SHP77 treated with DMSO at 0.1 percent for 48 hours (cell line): ENCODE data around the gene XPC.
A peak's percentile ranks its signal among the peaks of the same experiment; 100 is the strongest.
"Not testable (repeated sequence)": the region's sequence is repeated elsewhere in the genome, so short reads cannot be mapped to it uniquely, and the experiment has no call there.

Source experiments
- DNase-seq: peaks from one replicate; lab custom pipeline; 2025; lab: John Stamatoyannopoulos, UW

The XPC gene

DNA sequence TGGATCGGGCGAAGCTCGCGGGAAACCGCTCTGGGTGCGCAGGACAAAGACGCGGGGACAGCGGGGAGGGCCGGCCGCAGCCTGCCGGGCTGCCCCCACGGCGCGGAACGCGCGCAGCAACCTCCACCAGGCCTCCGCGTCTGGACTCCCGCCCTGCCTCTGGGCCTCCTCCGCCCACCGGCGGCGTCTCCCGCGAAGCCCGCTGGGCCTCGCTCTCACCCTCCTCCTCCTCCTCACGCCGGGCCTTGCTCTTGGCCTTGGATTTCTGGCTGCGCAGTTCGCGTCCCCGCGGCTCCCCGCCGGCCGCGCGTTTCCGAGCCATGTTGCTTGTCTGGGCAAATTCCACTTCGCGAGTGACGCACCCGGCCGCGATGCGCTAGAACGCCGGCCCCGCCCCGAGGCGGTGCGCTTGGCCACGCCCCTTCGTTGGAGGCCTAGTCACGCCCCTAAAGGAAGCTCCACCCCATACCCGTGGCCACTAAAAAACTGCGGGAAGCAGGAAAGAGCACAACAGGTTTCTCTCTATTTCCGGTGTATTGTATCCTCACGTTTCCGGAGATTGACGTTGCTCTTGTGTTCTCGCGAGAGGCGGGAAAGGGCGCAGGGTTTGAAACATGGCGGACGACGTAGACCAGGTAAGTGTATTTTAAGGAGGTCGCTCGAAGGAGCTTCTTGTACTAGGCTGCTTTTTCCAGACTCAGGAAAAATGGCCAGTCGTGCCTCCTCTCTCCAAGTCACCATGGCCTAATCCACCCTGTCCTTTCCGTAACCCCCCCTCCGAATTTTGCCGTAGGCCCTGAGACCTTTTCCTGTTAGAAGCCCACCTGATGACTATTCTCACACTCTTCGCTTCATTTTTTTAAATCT is at the start of gene XPC, which contains the start of gene LSM3:
XPC (minus strand) TSS at position 355 of the 867 bp plus-strand sequence; CDS start at position 322, 33 bp downstream.
LSM3 (plus strand) TSS at position 571 of the 867 bp plus-strand sequence; CDS start at position 615, 44 bp downstream.
- peak; percentile 95 for DNase-seq

GRCh38 chr3:14227856-14228255 is 49.5 kb upstream of the XPC start:
- no peak for DNase-seq

GRCh38 chr3:14226351-14226750 is 48.0 kb upstream of the XPC start:
- not testable (repeated sequence) for DNase-seq

DNA sequence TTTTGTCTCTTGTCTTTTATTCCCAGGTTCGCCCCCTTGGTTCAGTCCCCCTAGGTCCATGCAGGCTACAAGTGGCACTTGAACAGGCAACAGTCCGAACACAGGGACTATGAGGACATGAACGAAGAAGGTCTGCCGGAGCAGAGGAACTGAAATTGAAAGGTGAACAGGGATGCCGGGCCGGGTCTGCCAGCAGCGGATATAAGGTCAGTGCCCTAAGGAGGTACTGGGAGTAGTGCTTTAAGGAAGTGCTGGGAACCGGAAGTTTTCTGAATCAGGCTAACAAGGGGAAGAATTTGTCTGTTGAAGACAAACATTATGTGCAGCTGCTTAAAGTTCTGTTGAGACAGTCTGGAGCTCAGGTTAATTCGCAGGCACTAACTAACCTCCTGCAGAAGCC is 47.0 kb upstream of the XPC start:
- no peak for DNase-seq

DNA sequence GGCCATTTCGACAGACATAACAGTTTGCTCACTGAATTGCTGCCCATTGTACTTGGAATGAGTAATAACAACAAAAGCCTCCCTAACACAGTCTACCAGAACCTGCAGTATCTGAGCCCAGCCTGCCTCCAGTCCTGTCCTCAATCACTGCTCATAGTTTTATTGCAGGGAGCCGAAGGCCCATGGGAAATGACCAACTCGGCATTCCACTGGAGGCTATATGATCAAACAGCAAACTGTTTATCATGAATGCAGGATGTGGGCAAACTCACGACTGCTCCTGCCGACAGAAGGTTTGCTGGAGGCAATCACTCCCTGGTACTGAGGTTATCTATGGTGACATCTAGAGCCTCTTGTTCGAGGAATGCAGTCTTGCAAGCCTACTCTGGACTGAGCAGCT is 46.5 kb upstream of the XPC start:
- no peak for DNase-seq

- DNase-seq, result no peak
Observed at GRCh38 chr3:14223595-14223994, 45.2 kb upstream of the XPC start.

GRCh38 chr3:14222900-14223594 is 44.6 kb upstream of the XPC start:
- no peak for DNase-seq

GRCh38 chr3:14222457-14222856 is 44.1 kb upstream of the XPC start:
- DNase-seq, result no peak

DNA sequence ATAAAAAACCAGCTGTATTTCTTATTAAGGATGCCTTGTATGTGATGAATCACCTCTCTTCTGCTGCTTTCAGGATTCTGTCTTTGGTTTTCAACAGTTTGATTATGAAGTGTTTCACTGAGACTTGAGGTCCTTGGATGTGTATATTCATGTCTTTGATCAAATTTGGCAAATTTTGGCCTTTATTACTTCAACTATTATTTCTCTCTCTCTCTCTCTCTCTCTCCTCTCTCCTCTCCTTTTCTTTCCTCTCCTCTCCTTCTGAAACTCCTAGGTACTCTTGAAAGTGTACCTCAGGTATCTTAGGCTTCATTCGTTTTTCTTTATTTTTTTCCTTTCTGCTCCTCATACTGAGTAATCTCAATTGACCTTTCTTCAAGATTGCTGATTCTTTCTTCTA is 43.5 kb upstream of the XPC start:
- DNase-seq, result no peak

DNA sequence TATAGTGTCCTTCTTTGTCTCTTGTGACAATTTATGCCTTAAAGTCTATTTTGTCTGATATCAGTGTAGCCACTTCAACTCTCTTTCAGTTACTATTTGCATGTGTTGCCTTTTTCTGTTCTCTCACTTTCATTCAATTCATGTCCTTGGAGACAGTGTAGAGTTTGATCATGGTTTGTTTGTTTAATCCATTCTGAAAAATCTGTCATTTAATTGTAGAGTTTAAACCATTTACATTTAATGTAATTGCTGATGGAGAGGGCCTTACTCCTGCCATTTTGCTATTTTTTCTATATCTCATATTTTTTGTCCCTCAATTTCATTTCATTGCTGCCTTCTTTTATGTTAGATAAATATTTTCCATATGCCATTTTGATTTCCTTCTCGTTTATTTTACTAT is 42.5 kb upstream of the XPC start:
- no peak for DNase-seq

DNA sequence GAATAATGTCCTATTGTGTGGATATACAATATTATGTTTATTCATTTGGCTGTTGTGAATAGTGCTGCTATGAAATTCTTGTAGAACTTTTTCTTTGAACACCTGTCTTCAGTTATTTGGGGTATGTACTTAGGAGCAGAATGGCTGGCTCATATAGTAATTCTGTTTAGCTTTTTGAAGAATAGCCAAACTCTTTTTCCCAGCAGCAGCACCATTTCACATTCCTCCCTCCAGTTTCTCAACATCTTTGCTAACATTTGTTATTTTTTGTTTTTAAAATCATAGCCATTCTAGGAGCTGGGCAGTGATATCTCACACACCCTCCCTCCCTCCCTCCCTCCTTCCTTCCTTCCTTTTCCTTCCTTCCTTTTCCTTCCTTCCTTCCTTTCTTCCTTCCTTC is 40.0 kb upstream of the XPC start:
- no peak for DNase-seq

- no peak for DNase-seq
Observed at GRCh38 chr3:14216257-14217048, 38.1 kb upstream of the XPC start.

DNA sequence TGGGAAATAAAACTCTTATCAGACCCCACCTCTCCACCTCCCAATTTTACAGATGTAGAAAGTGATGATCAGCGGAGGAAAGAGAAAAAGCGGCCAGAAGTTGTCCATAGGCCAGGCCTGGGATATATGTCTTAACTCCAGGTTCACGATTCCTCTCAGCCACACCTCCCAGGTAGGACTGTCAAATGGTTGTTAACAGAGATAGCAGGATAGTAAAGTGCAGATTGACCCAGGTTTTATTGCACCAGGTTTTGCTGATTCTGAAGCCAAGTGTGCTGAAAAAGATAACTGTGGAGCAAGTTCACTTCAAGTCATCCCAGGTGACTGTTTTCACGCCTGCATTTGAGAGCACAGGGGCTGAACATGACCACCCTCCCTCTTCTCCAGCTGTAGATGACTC is 36.4 kb upstream of the XPC start:
- DNase-seq, result no peak

DNA sequence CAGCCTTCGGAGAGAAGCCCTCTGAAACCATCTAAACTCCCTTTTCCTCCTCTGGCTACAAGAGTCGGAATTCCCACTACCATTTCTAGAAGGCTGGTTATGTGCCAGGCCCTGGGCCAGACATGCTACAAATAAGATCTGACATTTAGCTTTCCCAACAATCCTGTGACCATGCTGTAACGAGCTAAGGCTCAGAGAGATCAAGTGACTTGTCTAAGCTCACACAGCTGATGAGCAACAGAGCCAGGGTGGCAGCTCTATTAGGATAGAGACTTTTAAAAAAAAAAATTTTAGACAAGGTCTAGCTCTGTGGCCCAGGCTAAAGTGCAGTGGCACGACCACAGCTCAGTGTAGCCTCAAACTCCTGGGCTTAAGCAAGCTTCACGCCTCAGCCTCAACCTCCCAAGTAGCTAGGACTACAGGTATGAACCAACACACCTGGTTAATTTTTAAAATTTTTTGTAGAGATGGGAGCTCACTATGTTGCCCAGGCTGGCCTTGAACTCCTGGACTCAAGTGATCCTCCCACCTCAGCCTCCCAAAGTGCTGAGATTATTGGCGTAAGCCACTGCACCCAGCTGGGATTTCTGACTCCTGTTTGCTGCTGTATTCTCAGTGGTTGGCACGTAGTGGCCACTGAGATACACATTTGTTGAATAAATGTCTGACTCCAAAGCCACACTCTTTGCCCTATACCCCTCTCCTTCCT is 34.8 kb upstream of the XPC start:
- DNase-seq, result no peak

GRCh38 chr3:14212032-14212431 is 33.6 kb upstream of the XPC start:
- no peak for DNase-seq

DNA sequence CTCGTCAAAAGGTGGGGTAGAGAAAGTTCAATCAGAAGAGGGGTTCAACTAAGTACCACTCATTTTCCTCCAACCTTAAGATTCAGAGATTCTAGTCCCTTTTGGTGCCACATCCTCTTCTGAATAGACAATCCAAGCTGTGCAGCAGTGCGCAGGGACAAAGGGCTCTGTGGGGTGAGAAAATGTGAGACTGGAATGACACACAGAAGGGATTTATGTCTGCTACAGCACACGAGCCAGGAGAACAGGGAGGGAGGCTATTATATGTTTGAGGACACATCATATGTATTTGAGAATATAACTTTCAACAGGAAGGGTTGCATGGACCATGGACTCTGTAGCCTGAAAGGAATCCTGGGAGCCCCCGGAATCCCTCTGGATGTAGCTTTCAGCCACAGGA is 33.2 kb upstream of the XPC start:
- DNase-seq, result no peak

DNA sequence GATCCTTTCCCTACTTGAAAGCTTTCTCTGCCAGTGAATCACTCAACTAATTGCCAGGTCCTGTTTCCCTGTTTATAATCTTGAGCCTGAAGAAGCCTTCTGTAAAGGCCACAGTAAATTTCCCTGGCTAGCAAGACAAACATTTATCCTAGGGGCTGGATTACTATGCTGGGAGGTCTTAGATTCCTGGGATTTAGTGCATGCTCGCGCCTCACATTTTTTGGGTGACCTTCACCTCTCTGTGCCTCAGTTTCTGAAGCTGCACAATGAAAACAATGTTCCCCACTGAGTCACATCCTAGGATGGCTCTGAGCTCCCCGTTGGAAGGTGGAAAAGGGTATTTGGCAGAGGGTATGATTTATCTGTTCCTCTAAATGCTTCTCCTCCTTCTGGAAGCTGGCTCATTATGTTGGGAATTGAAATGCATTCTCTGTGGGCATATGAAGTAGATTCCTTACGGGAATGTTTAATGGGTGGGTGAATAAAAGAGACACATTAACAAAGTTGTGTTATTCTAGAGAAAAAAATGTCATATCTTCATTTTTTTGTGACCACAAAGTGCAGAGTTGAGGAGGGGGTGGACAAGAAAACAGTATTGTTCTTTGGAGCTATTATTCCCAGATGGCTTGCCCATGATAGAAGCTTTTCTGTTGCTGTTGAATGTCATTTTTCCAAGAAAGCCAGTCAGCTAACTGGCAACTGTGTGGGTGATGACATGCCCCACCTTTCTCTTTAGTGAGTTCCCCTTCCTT is 32.6 kb upstream of the XPC start:
- no peak for DNase-seq

DNA sequence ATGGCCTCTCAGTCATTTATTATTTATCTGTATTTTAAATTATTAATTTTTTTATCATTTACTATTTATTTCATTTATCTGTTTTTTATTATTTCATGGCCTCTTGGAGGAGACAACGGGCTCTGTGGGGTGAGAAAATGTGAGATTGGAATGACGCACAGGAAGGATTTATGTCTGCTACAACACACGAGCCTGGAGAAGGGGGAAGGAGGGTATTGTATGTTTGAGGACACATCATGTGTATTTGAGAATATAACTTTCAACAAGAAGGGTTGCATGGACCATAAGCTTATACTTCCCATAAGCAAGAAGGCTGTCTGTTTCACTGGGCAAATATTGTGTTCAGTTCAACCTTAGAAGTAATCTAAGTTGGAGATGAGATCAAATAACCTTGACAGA is 31.9 kb upstream of the XPC start:
- DNase-seq, result no peak

DNA sequence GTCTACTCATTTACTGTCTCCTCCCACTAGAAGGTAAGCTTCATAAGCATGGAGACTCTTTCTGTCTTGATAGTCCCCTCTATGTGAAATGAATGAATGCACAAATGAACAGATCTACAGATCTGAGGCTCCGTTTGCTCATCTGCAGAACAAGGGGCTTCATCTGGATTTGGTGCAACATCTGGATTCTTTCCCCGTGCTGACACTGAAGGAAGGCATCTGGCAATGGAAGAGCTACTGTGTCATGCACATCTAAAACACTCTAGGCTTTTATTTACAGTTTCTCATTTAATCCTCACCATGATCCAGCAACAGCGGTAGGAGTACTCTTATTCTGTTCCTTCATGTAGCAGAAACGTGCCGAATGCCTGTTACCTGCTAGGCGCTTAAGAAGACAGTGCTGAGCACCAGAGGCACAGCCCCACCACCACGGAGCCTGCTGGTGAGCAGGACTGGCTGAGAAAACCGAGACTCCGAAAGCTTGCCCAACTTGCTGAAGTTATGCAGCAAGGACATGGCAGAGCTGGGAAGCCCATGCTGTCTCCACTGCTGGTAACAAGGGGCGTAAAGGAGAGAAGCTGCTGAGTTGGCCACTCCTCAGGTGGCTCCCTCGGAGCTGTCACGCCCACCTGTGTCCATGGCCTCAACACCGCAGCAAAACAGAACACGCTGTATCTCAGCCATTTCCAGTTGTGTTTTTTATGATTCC is 31.3 kb upstream of the XPC start:
- no peak for DNase-seq

GRCh38 chr3:14208977-14209394 is 30.6 kb upstream of the XPC start:
- DNase-seq, result no peak
